ENCODE data around the gene MAN2A1.

MAN2A1 gene

GRCh38 chr5:109853377-109853776 is 163.7 kb downstream of the MAN2A1 start:
- no peak for DNase-seq (ENCODE audit: low read depth, low spot score)
- no peak overlapping the region for H3K4me3 ChIP-seq (ENCODE audit: low read depth, low read length)
- CTCF ChIA-PET: interaction anchor here (0.7 to 1.3 kb wide), 2 partner anchors 19 to 162 kb away, joined by 3 read pairs; no protein-coding TSS in a partner anchor
- no peak for TF ChIP-seq CTCF (IDR thresholded peaks at IDR 0.05; ENCODE audit: insufficient read depth, low read length, missing control alignments)
- POLR2A ChIA-PET: no interaction called here

GRCh38 chr5:109855056-109855455 is 165.3 kb downstream of the MAN2A1 start:
- no peak overlapping the region for H3K4me3 ChIP-seq (ENCODE audit: low read depth, low read length)
- TF ChIP-seq CTCF (IDR thresholded peaks at IDR 0.05; ENCODE audit: insufficient read depth, low read length, missing control alignments): no peak
- ChIA-PET CTCF (no interaction called here), POLR2A (no interaction called here)
- no peak for DNase-seq (ENCODE audit: low read depth, low spot score)

GRCh38 chr5:109857405-109858031 is 167.8 kb downstream of the MAN2A1 start:
- CTCF ChIA-PET: no interaction called here

GRCh38 chr5:109859537-109859936 is 169.8 kb downstream of the MAN2A1 start:
- ChIA-PET CTCF (no interaction called here), POLR2A (no interaction called here)
- no peak for DNase-seq (ENCODE audit: low read depth, low spot score)
- TF ChIP-seq CTCF (IDR thresholded peaks at IDR 0.05; ENCODE audit: insufficient read depth, low read length, missing control alignments): no peak
- H3K4me3 ChIP-seq (ENCODE audit: low read depth, low read length): no peak overlapping the region

More at GRCh38 chr5:109857405-109858031, 167.8 kb downstream of the MAN2A1 start:
- POLR2A ChIA-PET: no interaction called here
- no peak overlapping the region for H3K4me3 ChIP-seq (ENCODE audit: low read depth, low read length)
- DNase-seq (ENCODE audit: low read depth, low spot score): no peak
- no peak for TF ChIP-seq CTCF (IDR thresholded peaks at IDR 0.05; ENCODE audit: insufficient read depth, low read length, missing control alignments)

GRCh38 chr5:109862301-109862700 is 172.6 kb downstream of the MAN2A1 start:
- ChIA-PET POLR2A (no interaction called here), CTCF (no interaction called here)
- H3K4me3 ChIP-seq (ENCODE audit: low read depth, low read length): no peak overlapping the region
- DNase-seq (ENCODE audit: low read depth, low spot score): no peak
- no peak for TF ChIP-seq CTCF (IDR thresholded peaks at IDR 0.05; ENCODE audit: insufficient read depth, low read length, missing control alignments)

GRCh38 chr5:109863752-109864151 is 174.0 kb downstream of the MAN2A1 start:
- H3K4me3 ChIP-seq (ENCODE audit: low read depth, low read length): no peak overlapping the region
- POLR2A ChIA-PET: no interaction called here
- DNase-seq (ENCODE audit: low read depth, low spot score): no peak
- no peak for TF ChIP-seq CTCF (IDR thresholded peaks at IDR 0.05; ENCODE audit: insufficient read depth, low read length, missing control alignments)
- CTCF ChIA-PET: interaction anchor here (1.0 kb wide), 1 partner anchor 551 kb away, joined by 3 read pairs; no protein-coding TSS in a partner anchor

Measured in AG04449 (cell line).